CD4-positive, alpha-beta T cell (primary cell): Measurements from ENCODE around the gene ZMAT5. TPM values are rescaled to one million over a fixed set of nuclear protein-coding genes. Genes with fewer than 3 reads are reported as not detected.

ENCODE experiments used
- ATAC-seq: fragments of 200-7000 bp; cut with Tn5 transposase; one replicate; pipeline ENCODE4 v1.10.0; 2022; ENCODE audit warnings: mild to moderate bottlenecking; ENCODE audit not compliant: poor library complexity
- CTCF ChIA-PET: fragments of 350-600 bp; sonication (Branson Sonifier 250); formaldehyde crosslinking; loops from one replicate; lab custom pipeline; 2021; ENCODE audit warnings: antibody characterized with exemption, inconsistent platforms; lab: Charles Lee
- POLR2A ChIA-PET: fragments of 350-600 bp; sonication (Branson Sonifier 250); formaldehyde crosslinking; loops from one replicate; lab custom pipeline; 2021; ENCODE audit warnings: antibody characterized with exemption, inconsistent platforms; lab: Charles Lee
- DNase-seq, 14 experiments: peaks; one replicate each; pipeline ENCODE4 v3.0.0-alpha.2; 2013 to 2020; ENCODE audit warnings: mixed read lengths in 2 of 14
- H3K27ac ChIP-seq, 2 donors: one replicate each; pipeline versions ENCODE4 v1.5.1 to v1.7.0; 2013; ENCODE audit warnings: low read length in 2 of 2, low read depth in 1 of 2, mild to moderate bottlenecking in 1 of 2
- H3K27me3 ChIP-seq, 2 experiments: 1 replicate in 1 of 2; 2 replicates in 1 of 2; pipeline versions ENCODE4 v1.6.1 to v1.7.0; 2013; ENCODE audit warnings: low read length in 2 of 2, control low read depth in 1 of 2, mild to moderate bottlenecking in 1 of 2, moderate library complexity in 1 of 2; ENCODE audit not compliant: insufficient read depth in 2 of 2, control insufficient read depth in 1 of 2
- H3K36me3 ChIP-seq: one replicate; pipeline ENCODE4 v1.6.1; 2013; ENCODE audit warnings: low read length, control low read depth; ENCODE audit not compliant: insufficient read depth
- H3K4me1 ChIP-seq: one replicate; pipeline ENCODE4 v1.6.1; 2013; ENCODE audit warnings: low read length, control low read depth; ENCODE audit not compliant: insufficient read depth
- H3K4me3 ChIP-seq: one replicate; pipeline ENCODE4 v1.5.1; 2013; ENCODE audit warnings: mild to moderate bottlenecking, low read length, moderate library complexity
- H3K9me3 ChIP-seq, 2 experiments: 1 replicate in 1 of 2; 2 replicates in 1 of 2; pipeline versions ENCODE4 v1.6.1 to v1.7.0; 2013; ENCODE audit warnings: low read length in 2 of 2, mild to moderate bottlenecking in 2 of 2, control low read depth in 1 of 2, moderate library complexity in 1 of 2; ENCODE audit not compliant: control insufficient read depth in 1 of 2, insufficient read depth in 1 of 2
- H3K27ac Mint-ChIP-seq: one replicate; pipeline ENCODE4 v1.8.0; 2020; ENCODE audit warnings: mixed read lengths
- H3K27me3 Mint-ChIP-seq: one replicate; pipeline ENCODE4 v1.8.0; 2021; ENCODE audit warnings: mixed read lengths
- H3K36me3 Mint-ChIP-seq: one replicate; pipeline ENCODE4 v1.8.0; 2021; ENCODE audit warnings: low read depth, mixed read lengths
- H3K4me1 Mint-ChIP-seq: one replicate; pipeline ENCODE4 v1.8.0; 2021; ENCODE audit warnings: low read depth, mixed read lengths
- H3K4me3 Mint-ChIP-seq: one replicate; pipeline ENCODE4 v1.8.0; 2020; ENCODE audit warnings: mild to moderate bottlenecking, mixed read lengths
- H3K9me3 Mint-ChIP-seq: one replicate; pipeline ENCODE4 v1.8.0; 2020; ENCODE audit warnings: mixed read lengths
- CTCF ChIP-seq: fragments of 200-600 bp; IDR thresholded peaks from one replicate; pipeline ENCODE4 v1.8.0; 2022; ENCODE audit warnings: antibody characterized with exemption, mild to moderate bottlenecking
- intact Hi-C, 2 experiments: fragments of 100-400 bp; cut with DNase I in 1 of 2; cut with micrococcal nuclease in 1 of 2; formaldehyde crosslinking; loops; one replicate each; pipeline versions ENCODE4 v1.15.1 to v1.9.0; 2023 to 2025; cut with DNase I, micrococcal nuclease
- total RNA-seq, 174 experiments: library from RNA in 2 of 174; stranded (reverse) in 2 of 174; gene quantifications; one replicate each; pipeline ENCODE4 v1.2.3 and lab custom pipeline; 2021 to 2026

The ZMAT5 gene
- total RNA-seq, 2 experiments from 2014 or later = 5.6 to 6.6 TPM

DNA sequence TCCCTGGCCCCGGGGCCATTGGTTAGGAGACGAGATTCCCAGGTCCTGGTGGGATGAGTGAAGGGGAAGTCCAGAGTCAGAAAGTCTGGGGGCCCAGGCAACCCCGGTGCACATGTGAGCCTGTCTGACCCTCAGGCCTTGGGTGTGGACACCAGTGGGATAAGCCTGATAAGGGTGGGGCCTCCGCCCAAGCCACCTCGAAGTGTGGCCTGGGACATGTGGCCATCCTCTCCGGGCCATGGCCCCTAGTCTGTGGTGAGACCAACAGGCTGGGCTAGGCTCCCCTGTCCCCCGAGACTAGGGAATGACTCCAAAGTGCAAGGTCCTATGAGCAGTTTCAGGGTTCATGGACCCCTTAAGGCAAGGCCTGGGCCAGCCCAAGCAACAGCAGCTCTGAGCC lies 40.7 kb downstream of the ZMAT5 start:
- intact Hi-C loops = no loop called here
- TF ChIP-seq CTCF = no peak
- H3K27me3 Mint-ChIP-seq = peaks cover 8% of the 10 kb centered on the region
- H3K4me1 Mint-ChIP-seq = no peaks in the 10 kb centered on the region
- ChIA-PET CTCF (no interaction called here), POLR2A (no interaction called here)
- ATAC-seq (no peak), DNase-seq (no peak)
- H3K27ac ChIP-seq = no peak overlapping the region
- H3K36me3 ChIP-seq = peaks cover 5% of the 10 kb centered on the region
- H3K9me3 Mint-ChIP-seq = no peaks in the 10 kb centered on the region
- no peak overlapping the region for H3K27ac Mint-ChIP-seq
- no peak overlapping the region for H3K4me3 ChIP-seq
- H3K36me3 Mint-ChIP-seq = peaks cover 5% of the 10 kb centered on the region
- no peaks in the 10 kb centered on the region for H3K9me3 ChIP-seq
- no peak overlapping the region for H3K4me3 Mint-ChIP-seq
- H3K27me3 ChIP-seq = peaks cover 5 to 14% of the 10 kb centered on the region in 2 experiments
- H3K4me1 ChIP-seq = no peaks in the 10 kb centered on the region

- Histone ChIP-seq H3K9me3 (no peaks in the 10 kb centered on the region), H3K36me3 (no peaks in the 10 kb centered on the region), H3K27ac (no peak overlapping the region), H3K4me3 (no peak overlapping the region), H3K4me1 (no peaks in the 10 kb centered on the region), H3K27me3 (peaks cover 6 to 17% of the 10 kb centered on the region in 2 experiments)
- H3K4me1 Mint-ChIP-seq = no peaks in the 10 kb centered on the region
- ATAC-seq (no peak), DNase-seq (no peak)
- no peaks in the 10 kb centered on the region for H3K36me3 Mint-ChIP-seq
- TF ChIP-seq CTCF = no peak
- POLR2A ChIA-PET = no interaction called here
- H3K9me3 Mint-ChIP-seq = no peaks in the 10 kb centered on the region
- H3K27me3 Mint-ChIP-seq = peaks cover 8% of the 10 kb centered on the region
- no peak overlapping the region for H3K27ac Mint-ChIP-seq
- intact Hi-C loops = no loop called here
- no peak overlapping the region for H3K4me3 Mint-ChIP-seq
- CTCF ChIA-PET = no interaction called here
Observed at GRCh38 chr22:29724843-29725242, 42.0 kb downstream of the ZMAT5 start.

- intact Hi-C loops = no loop called here
- H3K4me3 Mint-ChIP-seq = no peak overlapping the region
- H3K27ac ChIP-seq = no peak overlapping the region
- CTCF ChIA-PET = no interaction called here
- H3K9me3 ChIP-seq = peaks cover 0 to 4% of the 10 kb centered on the region in 2 experiments
- POLR2A ChIA-PET = no interaction called here
- TF ChIP-seq CTCF = no peak
- no peaks in the 10 kb centered on the region for H3K36me3 ChIP-seq
- H3K4me1 ChIP-seq = peaks cover 7% of the 10 kb centered on the region
- no peak overlapping the region for H3K27ac Mint-ChIP-seq
- peaks cover 16 to 26% of the 10 kb centered on the region in 2 experiments for H3K27me3 ChIP-seq
- H3K9me3 Mint-ChIP-seq = no peaks in the 10 kb centered on the region
- no peak for ATAC-seq
- no peaks in the 10 kb centered on the region for H3K36me3 Mint-ChIP-seq
- H3K4me1 Mint-ChIP-seq = peaks cover 7% of the 10 kb centered on the region
- H3K27me3 Mint-ChIP-seq = peaks cover 17% of the 10 kb centered on the region
- no peak overlapping the region for H3K4me3 ChIP-seq
- DNase-seq = no peak
Observed at GRCh38 chr22:29723766-29724165, 43.0 kb downstream of the ZMAT5 start.
